Measurements from ENCODE around the gene DUSP10.

- TF ChIP-seq, protein P1, sequence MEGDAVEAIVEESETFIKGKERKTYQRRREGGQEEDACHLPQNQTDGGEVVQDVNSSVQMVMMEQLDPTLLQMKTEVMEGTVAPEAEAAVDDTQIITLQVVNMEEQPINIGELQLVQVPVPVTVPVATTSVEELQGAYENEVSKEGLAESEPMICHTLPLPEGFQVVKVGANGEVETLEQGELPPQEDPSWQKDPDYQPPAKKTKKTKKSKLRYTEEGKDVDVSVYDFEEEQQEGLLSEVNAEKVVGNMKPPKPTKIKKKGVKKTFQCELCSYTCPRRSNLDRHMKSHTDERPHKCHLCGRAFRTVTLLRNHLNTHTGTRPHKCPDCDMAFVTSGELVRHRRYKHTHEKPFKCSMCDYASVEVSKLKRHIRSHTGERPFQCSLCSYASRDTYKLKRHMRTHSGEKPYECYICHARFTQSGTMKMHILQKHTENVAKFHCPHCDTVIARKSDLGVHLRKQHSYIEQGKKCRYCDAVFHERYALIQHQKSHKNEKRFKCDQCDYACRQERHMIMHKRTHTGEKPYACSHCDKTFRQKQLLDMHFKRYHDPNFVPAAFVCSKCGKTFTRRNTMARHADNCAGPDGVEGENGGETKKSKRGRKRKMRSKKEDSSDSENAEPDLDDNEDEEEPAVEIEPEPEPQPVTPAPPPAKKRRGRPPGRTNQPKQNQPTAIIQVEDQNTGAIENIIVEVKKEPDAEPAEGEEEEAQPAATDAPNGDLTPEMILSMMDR (IDR thresholded peaks at IDR 0.05; ENCODE audit: low read length) = no peak
- no peak for TF ChIP-seq EZH2 (IDR thresholded peaks at IDR 0.05; ENCODE audit: borderline replicate concordance, low read length)
Measured at GRCh38 chr1:221725735-221726672, 15.9 kb downstream of the DUSP10 start.

Data from OCI-LY1 (cell line).